ENCODE data around the gene GRK1.

GRK1 gene

GRCh38 chr13:113632706-113633484 is 34.1 kb upstream of the GRK1 start:
- DNase-seq (ENCODE audit: low read depth), result no peak

- DNase-seq (ENCODE audit: low read depth), result no peak
Observed at GRCh38 chr13:113633485-113633873, 33.5 kb upstream of the GRK1 start.

- no peak for DNase-seq (ENCODE audit: low read depth)
Observed at GRCh38 chr13:113634279-113635047, 32.6 kb upstream of the GRK1 start.

- DNase-seq (ENCODE audit: low read depth), result no peak
Observed at GRCh38 chr13:113635048-113635420, 32.0 kb upstream of the GRK1 start.

GRCh38 chr13:113635709-113636108 is 31.3 kb upstream of the GRK1 start:
- no peak for DNase-seq (ENCODE audit: low read depth)

GRCh38 chr13:113636266-113636963 is 30.6 kb upstream of the GRK1 start:
- DNase-seq (ENCODE audit: low read depth), result no peak

GRCh38 chr13:113637262-113638160 is 29.5 kb upstream of the GRK1 start:
- no peak for DNase-seq (ENCODE audit: low read depth)

- no peak for DNase-seq (ENCODE audit: low read depth)
Observed at GRCh38 chr13:113638173-113638746, 28.8 kb upstream of the GRK1 start.

DNA sequence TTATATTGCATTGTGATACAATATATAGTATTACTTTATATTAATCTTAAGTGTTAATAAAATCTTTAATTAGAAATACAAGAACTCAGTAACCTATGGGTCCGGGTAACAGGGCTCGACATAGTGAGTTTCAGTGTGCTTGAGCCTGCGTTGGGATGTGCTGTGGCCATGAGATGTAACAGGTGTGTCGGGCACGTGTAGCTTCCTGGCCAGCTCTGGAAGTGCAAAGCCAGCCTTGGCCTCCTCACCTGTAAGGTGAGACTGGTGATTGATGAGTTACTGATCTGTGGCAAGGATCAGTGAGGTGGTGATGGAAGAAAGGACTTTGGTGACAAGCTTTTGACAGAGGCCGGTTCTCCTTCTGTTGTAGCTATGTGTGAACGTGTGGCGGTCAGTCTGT is 28.2 kb upstream of the GRK1 start:
- DNase-seq (ENCODE audit: low read depth), result no peak

DNA sequence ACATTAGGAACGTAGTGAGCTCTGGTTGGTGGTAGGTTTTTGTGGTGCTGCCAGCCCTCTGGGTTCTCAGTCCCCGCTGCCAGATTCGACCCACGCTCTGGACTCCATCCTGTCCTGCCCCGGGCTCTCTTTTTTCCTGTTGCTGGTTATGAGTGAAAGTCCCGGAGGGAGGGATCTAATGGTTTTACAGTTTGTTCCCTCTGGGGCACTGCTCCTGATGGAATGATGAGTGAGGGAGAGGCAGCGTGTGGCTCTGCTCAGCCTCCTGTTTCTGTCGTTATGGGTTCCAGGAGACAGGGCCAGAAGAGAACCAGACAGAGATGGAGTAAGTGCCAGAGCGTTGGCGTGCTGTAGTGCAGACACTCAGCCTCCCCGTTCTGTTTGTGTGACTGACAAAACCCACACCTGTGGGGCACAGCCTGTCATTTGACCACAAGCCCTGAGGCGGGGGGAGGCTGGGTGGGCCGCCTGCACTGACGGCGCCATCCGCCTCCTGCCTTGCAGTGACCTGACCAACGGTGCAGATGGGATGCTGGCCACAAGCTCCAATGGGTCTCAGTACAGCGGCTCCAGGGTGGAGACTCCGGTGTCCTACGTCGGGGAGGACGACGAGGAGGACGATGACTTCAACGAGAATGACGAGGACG is 27.3 kb upstream of the GRK1 start:
- DNase-seq (ENCODE audit: low read depth), result no peak

DNA sequence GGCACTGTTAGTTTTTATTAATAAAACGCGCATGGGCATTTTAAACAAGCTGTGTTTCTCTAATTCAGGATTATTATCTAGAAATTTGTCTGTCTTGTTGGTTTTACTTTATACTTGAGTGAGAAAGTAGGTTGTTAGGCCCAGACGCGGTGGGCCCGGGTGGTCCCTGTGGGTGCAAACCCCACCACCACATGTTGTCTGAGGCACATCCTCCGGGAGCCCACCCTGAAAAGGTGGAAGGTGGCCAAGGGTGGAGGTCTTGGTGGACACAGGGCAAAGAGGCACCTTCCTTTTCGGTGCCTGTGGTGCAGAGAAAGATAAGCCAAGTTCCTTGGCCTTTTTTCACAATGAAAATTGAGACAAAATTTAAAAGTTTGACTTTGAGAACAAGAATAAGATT is 25.6 kb upstream of the GRK1 start:
- no peak for DNase-seq (ENCODE audit: low read depth)

DNA sequence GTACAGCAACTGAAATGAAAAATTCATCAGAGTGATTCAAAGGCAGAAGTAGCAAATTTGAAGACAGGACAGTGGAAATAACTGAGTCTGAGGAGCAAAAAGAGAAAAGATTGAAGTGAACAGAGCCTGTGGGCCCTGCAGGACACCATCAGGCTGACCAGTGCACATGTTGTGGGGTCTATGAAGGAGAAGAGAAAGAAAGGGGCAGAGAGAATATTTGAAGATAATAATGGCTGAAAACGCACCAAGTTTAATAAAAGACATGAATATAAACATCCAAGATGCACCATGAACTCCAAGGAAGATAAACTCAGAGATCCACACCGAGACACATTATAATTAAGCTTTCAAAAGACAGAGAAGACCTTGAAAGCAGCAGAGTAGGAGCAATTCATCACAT is 24.5 kb upstream of the GRK1 start:
- no peak for DNase-seq (ENCODE audit: low read depth)

DNA sequence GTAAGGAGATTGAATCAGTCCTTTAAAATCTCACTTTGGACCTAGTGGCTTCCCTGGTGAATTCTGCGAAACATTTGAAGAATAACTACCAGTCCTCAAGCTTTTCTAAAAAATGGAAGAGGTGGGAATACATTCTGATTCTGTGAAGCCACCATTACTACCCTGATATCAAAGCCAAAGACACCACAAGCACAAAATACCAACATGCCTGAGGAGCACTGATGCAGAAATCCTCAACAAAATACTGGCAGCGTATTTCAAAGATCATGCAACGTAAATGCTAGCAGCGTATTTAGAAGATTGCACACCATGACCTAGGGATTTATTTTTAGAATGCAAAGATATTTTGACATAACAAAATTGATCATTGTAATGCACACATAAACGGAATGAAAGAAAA is 23.4 kb upstream of the GRK1 start:
- no peak for DNase-seq (ENCODE audit: low read depth)

DNA sequence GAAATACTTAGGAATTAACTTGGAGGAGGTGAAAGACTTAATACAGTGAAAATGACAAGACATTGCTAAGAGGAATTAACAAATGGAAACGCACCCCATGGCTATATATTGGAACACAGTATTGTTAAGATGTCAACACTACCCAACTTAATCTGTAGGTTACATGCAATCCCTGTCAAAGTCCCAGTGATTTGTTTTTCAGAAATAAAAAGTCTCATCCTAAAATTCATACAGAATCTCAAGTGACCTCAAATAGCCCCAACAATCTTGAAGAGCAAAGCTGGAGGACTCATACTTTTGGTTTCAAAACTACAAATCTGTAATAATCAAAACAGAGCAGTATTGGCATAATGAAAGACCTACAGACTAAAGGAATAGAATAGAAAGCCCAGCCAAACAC is 22.2 kb upstream of the GRK1 start:
- no peak for DNase-seq (ENCODE audit: low read depth)

DNA sequence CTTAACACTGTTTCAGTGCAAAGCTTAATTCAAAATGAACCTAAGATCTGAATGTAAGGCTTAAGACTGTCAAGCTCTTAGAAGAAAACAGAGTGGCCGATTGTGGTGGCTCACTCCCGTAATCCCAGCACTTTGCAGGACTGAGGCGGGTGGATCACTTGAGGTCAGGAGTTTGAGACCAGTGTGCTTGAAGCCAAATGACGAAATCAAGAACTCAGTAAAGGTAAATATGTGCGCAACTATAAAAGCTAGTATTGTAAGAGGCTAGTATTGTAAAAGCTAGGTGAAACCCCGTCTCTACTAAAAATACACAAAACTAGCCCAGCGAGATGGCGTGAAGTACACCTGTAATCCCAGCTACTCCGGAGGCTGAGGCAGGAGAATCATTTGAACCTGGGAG is 21.7 kb upstream of the GRK1 start:
- DNase-seq (ENCODE audit: low read depth), result no peak

DNA sequence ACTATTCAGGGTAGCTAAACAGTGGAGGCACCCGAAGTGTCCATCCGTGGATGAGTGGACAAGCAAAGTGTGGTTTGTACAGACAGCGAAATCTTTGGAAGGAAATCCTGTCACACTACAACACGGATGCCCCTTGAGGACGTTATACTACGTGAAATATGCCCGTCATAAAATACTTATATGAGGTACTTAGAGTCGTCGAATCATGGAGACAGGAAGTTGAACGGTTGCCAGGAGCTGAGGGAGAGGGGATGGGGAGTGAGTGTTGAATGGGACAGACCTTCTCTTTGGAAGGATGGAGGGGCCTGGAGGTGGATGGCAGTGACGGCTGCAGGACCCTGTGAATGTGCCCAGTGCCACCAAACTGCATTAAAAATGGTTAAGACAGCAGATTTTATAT is 20.6 kb upstream of the GRK1 start:
- DNase-seq (ENCODE audit: low read depth), result no peak

DNA sequence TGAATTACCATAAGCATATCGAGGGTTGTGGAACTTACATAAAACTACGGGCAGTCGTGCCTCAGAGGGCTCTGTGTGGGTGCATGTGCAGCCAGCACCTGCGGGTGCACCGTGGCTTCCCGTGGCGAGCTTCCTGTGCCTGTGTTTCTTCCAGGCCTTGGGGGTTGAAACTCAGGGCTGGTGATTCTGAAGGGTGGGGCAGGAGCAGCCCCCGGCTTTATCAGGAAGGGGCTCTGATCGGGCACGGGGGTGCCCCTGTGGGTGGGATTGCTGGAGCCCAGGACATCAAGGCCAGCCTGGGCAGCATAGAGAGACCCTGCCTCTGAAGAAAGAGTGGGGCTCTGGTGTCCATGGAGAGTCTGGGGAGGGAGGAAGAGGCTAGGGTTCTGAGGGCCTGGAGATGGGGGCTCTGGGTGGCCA is 20.1 kb upstream of the GRK1 start:
- no peak for DNase-seq (ENCODE audit: low read depth)

DNA sequence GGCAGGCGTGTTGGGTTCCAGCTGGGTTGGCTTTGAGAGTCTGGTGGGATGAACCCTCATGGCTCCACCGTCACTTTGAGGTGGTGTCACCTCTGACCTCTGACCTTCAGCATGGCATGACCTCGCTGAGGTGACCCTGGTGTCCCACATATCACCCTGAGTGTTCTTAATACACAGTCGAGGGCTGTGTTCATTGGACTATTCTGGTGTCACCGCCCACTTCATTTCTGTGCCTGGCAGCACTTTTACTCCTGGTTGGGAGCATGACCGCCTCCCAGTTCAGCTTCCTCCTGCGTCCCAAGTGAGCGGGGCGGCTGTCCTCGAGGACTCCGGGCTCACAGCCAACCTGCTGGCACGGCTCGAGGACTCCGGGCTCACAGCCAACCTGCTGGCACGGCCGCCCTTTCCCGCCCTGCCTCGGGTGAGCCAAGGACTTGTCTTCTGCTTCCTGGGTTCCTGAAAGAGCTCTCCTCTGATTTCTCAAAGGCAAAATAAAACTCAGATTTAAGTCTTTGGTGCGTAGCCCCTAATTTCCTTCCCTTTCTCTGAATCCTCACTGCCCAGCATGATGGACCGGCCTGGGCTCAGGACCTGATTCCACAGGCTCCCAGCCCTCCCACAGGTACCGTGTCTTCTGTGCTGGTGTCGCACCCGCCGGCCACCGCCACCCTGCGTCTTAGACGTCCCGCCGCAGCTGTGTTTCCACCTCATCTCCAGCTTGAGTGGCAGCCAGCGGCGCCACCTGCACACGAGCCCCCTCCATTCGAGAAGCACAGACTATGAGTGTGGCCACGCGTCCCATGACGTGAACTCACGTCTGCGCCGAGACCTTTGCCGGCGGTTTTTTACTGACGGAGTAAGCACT is 19.4 kb upstream of the GRK1 start:
- DNase-seq (ENCODE audit: low read depth), result no peak

DNA sequence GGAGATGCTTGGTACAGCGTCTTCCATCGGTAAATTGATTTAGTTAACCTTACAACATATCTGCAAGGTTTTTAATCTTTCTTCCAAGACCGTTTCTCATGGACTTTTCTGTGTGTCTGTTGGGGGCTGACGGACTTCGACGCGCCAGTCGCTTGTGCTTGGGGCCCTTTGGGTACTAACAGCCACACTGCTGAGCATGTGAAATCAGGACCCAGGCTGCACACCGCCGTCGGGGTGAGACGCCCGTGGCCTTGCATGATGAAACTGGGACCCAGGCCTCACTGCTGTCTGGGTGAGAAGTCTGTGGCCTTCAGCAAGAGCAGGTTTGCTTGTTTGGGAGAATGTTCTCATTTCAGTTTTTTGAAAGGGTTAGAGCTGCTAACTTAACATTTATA is 18.8 kb upstream of the GRK1 start:
- no peak for DNase-seq (ENCODE audit: low read depth)

- DNase-seq (ENCODE audit: low read depth), result no peak
Observed at GRCh38 chr13:113649212-113649611, 17.8 kb upstream of the GRK1 start.

Measured in stimulated activated CD8-positive, alpha-beta memory T cell treated with anti-CD3 and anti-CD28 coated beads, Interleukin-7, amount 100 ng/mL, for 24 hours (primary cell).